ENCODE results near the gene CCDC170.
"Not testable (repeated sequence)": the region's sequence is repeated elsewhere in the genome, so short reads cannot be mapped to it uniquely, and the experiment has no call there.

Gene CCDC170

DNA sequence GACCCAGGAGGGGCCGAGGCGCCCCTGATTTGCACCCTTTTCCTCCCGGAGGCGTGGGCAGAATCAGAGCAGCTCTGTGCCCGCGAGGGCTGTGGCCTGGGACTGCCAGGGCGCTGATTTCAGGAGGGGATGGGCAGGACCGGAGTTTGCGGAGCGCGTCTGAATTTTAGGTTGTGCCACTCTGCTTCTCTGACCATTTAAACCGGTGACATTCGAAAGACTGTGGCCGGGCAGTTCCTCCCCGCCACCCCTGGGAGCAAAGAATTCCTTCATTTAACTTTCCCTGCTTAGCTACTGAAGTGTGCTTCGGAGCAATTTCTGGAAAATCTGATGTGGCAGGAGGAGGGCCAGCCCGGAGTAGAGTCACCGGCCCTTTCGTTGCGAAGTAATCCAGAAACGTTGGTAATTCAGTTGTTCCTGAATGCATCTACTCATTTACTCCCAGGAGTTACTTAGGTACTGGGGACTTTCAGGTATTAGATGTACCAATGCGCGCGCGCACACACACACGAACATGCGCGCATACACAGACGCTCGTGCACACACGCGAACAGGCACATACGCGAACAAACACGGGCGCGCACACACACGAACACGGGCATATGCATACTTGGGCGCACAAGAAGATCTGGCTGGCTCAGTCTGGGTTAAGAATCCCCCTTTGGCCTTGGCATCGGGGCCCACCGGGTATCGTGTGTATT is 568 bp downstream of the CCDC170 start:
- no peak for DNase-seq (ENCODE audit: low read depth)

GRCh38 chr6:151494936-151495320 is 1.1 kb downstream of the CCDC170 start:
- DNase-seq (ENCODE audit: low read depth) = no peak

GRCh38 chr6:151495380-151495779 is 1.6 kb downstream of the CCDC170 start:
- DNase-seq (ENCODE audit: low read depth) = no peak

DNA sequence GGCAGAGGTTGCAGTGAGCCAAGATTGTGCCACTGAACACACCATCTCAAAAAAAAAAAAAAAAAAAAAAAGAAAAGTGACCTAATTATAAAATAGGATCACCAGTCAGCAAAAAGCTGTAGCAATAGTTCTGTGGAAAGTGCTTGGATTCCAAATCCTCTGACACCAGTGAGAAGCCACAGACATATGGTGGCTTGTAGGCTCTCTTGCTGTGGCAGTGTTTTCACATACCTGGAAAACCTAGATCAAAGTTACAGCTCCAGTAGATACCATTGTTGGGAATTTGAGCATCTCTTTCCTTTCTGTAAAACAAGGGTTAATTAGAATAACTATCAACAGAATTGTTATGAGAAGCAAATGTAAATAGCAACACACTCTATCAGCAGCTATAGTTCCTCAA is 4.1 kb downstream of the CCDC170 start:
- DNase-seq (ENCODE audit: low read depth) = no peak

DNA sequence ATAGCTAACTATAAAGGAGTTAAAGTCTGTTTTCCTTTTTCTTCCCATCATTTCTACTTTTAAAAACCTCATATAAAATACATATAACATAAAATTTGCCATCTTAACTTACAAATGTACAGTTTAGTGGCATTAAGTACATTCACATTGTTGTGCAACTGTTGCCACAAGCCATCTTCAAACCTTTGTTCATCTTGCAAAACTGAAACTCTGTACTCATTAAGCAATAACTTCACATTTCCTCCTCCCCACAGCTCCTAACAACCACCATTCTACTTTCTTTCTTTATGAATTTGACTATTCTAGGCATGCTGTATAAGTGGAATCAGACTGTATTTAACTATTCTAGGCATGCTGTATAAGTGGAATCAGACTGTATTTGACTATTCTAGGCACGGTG is 4.5 kb downstream of the CCDC170 start:
- DNase-seq (ENCODE audit: low read depth) = no peak

GRCh38 chr6:151499551-151499950 is 5.7 kb downstream of the CCDC170 start:
- no peak for DNase-seq (ENCODE audit: low read depth)

GRCh38 chr6:151501511-151502136 is 7.8 kb downstream of the CCDC170 start:
- no peak for DNase-seq (ENCODE audit: low read depth)

DNA sequence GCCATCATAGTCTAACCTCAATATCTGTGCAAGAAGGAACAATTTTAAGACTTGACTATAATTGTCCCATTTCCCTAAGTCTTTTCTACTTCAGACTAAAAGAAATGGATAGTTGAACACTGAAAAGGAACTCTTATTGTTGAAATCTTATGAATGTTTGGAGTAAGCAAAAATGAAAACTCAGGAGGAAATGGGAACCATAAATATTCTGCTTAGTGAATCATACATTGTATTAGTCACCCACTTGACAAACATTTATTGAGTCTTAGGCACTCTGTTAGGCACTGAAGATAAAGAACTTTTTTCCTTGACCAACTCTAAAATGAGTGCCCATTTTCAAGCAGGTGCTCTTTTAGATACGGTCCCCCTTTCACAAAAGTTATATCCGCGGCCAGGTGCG is 8.7 kb downstream of the CCDC170 start:
- no peak for DNase-seq (ENCODE audit: low read depth)

DNA sequence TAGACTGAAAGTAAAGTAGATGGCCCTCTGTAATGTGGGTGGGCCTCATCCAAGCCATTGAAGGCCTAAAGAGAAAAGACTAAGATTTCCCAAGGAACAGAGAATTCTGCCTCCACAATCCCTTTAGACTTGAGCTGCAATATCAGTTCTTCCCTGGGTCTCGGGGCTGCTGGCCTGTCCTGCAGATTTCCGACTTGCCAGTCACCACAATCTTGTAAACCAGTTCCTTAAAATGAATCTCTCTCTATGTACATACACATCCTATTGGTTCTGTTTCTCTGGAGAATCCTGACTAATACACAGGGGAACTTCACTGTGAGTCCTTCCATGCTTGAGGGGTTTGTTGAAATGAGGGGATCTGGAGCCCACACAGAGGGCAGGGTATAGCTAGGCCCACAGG is 12.9 kb downstream of the CCDC170 start:
- no peak for DNase-seq (ENCODE audit: low read depth)

DNA sequence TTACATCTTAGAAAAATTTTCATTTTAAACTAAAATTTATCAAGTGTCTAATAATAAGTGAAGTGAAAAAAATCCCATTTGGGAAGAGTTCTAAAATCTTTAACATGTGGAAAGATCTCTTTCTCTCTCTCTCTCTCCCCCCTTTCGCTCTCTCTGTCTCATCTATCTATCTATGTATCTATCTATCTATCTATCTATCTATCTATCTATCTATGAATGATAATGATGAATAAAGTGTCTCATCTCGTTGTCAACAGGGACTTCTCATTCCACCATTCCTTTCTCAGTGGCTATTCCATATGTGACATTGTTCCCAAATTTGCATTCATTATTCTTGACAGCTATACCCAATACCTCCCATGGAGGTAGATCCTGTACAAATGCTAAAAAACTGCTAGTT is 15.2 kb downstream of the CCDC170 start:
- no peak for DNase-seq (ENCODE audit: low read depth)

DNA sequence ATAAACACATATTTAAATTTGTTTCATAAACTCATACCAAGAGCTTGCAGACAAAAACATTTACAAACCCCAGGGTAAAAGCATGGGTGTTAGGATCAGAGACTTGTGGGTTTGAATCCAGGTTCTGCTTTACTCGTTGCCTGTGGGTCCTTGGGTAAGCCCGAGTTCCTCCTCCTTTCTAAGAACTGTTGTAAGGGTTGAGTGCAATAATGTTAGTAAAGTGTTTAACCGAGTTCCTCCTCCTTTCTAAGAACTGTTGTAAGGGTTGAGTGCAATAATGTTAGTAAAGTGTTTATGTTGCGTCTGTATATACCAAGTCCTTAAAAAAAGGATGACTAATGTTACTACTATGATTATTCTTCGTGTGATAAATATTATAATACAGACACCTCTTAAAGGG is 18.7 kb downstream of the CCDC170 start:
- DNase-seq (ENCODE audit: low read depth) = no peak

DNA sequence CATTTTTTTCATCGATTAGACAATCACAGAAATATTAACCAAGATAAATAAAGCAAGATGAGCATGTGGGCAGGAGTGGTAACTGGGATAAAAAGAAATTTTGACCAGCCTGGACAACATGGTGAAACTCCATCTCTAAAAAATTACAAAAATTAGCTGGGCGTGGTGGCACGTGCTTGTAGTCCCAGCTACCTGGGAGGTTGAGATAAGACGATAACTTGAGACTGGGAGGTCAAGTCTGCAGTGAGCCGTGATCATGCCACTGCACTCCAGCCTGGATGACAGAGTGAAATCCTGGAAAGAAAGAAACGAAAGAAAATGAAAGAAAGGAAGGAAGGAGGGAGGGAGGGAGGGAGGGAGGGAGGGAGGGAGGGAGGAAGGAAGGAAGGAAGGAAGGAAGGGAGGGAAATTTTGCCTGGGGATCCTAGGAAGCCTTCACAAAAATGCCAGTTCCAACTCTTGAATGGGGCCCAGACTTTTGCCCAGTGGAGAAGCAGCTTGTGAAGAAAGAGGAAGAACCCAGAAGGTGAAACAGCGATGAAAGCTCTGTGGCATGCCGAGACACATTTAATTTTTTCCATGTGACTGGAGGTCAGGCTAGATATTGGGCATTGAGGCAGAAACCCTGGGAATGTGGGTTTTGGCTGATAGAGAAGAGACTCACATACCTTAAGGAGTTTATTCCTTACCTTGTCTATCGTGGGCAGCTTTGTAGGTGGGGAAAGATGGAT is 20.3 kb downstream of the CCDC170 start:
- no peak for DNase-seq (ENCODE audit: low read depth)

- DNase-seq (ENCODE audit: low read depth) = not testable (repeated sequence)
These were observed 25.2 kb downstream of the CCDC170 start for GRCh38 chr6:151518992-151519391.

DNA sequence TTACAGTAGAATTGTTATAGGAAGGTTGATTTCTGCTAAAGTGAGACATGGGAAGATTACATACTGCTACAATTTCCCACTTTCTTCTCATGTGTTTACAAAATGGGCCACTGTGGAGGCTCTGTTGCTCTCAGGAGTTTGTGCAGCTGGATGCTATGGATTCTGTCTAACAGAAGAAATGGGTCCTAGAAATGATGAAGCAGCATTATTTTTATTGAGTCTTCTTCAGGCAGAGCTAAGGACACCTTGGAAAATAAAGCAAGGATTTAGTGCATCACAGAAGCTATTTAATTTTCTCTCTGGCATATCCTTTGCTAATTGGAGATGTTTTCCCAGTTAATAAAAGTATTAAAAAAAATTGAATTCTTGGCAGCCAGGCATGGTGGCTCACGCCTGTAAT is 29.2 kb downstream of the CCDC170 start:
- no peak for DNase-seq (ENCODE audit: low read depth)

DNA sequence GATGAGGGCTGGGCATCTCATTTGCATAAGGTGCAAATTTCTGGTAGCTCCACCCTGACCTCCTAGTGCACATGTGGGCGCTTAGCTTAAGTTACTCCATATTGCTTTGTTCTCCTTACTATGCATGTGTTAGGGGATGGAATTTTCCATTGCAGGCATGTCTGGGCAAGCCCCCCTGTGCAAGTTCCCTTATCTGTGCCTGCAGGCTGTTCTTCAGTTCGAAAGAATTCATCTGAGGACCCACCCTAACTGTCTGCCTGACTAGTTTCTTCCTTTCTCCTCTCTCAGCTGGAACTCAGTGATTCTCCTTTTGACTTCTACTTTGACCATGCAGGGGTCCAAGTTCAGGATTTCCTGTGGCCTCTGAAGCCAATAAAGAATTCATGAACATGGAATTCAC is 30.2 kb downstream of the CCDC170 start:
- no peak for DNase-seq (ENCODE audit: low read depth)

DNA sequence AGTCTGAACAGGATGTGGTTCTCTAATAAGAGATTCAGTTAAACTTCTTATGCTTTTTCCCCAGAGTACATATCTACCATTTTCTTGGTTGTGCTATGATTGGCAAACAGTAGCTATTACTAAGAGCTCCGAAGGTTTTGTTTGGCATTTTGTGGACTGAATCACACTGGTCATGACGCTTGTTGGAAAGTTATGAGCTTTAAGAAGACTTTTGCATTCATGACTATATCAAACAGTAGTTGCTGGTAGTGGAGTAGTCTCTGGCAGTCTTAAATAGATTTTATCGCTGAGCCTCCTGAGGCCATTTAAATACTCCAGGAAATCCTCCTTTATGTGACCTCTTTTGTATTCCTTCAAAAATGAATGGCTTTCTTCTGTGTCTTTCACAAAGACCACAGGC is 40.8 kb downstream of the CCDC170 start:
- DNase-seq (ENCODE audit: low read depth) = no peak

GRCh38 chr6:151535476-151536187 is 41.8 kb downstream of the CCDC170 start:
- no peak for DNase-seq (ENCODE audit: low read depth)

DNA sequence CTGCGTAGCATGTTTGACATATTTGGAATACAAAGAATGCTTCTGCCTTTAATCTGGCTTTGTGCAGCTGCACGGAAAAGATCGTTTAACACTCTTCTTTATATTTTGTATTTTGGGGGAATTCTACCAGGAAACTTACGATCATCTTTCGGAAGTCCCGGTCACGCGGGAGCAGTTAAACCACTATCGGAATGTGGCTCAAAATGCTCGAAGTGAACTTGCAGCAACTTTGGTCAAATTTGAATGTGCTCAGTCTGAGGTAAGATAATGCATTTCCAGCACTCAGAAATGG is 42.3 kb downstream of the CCDC170 start:
- DNase-seq (ENCODE audit: low read depth) = no peak

DNA sequence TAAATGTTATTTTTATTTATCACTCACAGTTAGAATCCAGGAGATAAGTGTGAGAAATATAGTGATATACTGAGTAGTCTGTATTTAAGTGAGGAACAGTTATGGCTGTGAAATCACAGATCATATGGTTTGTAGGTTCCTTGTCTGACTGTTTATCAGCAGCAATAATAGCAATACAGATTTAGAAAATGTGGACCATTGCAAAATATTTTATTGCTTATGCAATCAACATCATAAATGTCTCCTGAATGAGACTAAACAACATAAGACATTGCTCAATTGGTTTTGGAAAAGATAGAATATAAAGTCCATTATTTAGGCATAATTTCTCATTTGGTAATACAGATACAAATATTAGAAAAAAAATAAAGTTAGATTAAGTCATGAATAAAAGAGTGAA is 43.7 kb downstream of the CCDC170 start:
- DNase-seq (ENCODE audit: low read depth) = no peak

DNA sequence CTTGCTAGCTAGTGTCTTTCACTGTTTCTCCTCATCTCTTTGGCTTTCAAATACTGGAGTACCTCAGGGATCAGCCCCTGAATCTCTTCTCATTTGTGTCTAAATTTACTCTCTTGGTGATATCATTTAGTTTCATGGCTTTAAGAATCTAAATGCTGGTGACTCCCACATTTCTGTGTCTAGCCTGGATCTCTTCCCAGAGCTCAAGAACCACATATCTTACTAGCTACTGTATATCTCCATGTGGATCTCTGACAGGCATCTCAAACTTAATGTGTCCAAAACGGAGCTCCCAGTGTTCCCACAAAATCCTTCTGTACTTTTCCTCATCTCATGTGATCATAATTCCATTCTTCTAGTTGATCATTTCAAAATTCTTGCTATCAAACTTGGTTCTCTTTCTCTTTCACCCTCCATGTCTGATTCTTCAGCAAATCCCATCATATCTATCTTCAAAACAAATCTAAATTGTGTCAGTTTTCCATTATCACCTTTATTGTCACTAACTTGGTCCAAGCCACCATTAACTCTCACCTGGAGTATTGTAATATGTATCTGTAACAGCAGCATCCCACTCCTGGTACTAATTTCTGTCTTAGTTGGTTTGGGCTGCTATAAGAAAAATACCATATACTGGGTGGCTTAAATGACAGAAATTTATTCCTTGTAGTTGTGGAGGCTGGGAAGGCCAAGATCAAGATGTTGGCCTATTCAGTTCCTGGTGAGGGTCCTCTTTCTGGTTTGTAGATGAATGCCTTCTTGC is 45.9 kb downstream of the CCDC170 start:
- no peak for DNase-seq (ENCODE audit: low read depth)

DNA sequence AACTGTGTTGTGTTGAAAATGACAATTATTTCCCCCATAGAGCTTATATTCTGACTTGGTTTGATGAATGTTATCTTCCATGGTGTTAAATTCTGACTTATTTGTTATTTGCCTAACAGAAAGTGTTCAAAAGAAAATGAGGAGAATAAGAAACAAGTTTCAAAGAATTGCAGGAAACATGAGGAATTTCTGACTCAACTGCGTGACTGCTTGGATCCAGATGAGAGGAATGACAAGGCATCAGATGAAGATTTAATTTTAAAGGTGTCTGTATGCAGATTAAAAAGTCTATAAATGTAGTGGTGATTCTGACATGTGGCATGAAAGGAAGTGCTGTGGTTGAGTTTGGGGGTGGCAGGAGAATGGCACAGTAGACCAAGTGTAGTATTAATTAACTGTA is 50.6 kb downstream of the CCDC170 start:
- DNase-seq (ENCODE audit: low read depth) = no peak

- not testable (repeated sequence) for DNase-seq (ENCODE audit: low read depth)
These were observed 51.1 kb downstream of the CCDC170 start for GRCh38 chr6:151544884-151545283.
